HCT116 (cell line): ENCODE results near the gene UTF1. TPM values are rescaled to one million over a fixed set of nuclear protein-coding genes. Genes with fewer than 3 reads are reported as not detected.

Experiments
- ATAC-seq: fragments of 200-7000 bp; cut with Tn5 transposase; 2 replicates; pipeline ENCODE4 v1.9.1; 2020; ENCODE audit warnings: mild to moderate bottlenecking, moderate library complexity
- BruUV-seq: library from RNA; stranded (reverse); fragments of 400-500 nt; replicated peaks from 2 replicates; lab custom pipeline; 2021; lab: Mats Ljungman, UMichigan
- CTCF ChIA-PET: fragments of 300-600 bp; sonication (Branson Sonifier 250); formaldehyde crosslinking; loops from one replicate; lab custom pipeline; 2021; ENCODE audit warnings: antibody characterized with exemption; lab: Charles Lee
- POLR2A ChIA-PET: fragments of 300-600, 350-600 bp; sonication (Branson Sonifier 250); formaldehyde crosslinking; loops from one replicate; lab custom pipeline; 2021; ENCODE audit warnings: antibody characterized with exemption; lab: Charles Lee
- RAD21 ChIA-PET, 2 experiments: fragments of 300-600 bp; sonication (Branson Sonifier 250); formaldehyde crosslinking; loops; one replicate each; lab custom pipeline; 2023; ENCODE audit warnings: low total read pairs in 2 of 2; ENCODE audit not compliant: uncharacterized antibody in 2 of 2, unreplicated experiment in 2 of 2, low non-redundant PET in 1 of 2; lab: Charles Lee
- DNase-seq: peaks from one replicate; pipeline ENCODE4 v3.0.0-alpha.2; 2010; ENCODE audit warnings: low read depth, low spot score
- H2AFZ ChIP-seq: fragments of 200-600 bp; shearing (Covaris generic), sonication (generic); 2 replicates; pipeline ENCODE4 v1.6.1; 2017; ENCODE audit warnings: low read depth, mixed run types, mixed read lengths, antibody characterized with exemption, low read length; ENCODE audit not compliant: poor library complexity, severe bottlenecking
- H3K27ac ChIP-seq: 2 replicates; pipeline ENCODE4 v1.5.1; 2012; ENCODE audit warnings: low read depth, low read length
- H3K27me3 ChIP-seq: fragments of 200-600 bp; sonication (generic); 2 replicates; pipeline ENCODE4 v1.6.1; 2016; ENCODE audit warnings: mixed run types, low read length, mixed read lengths; ENCODE audit not compliant: insufficient read depth
- H3K36me3 ChIP-seq, 2 experiments: fragments of 200-500 bp in 1 of 2; fragments of 200-600 bp in 1 of 2; sonication (Bioruptor generic) in 1 of 2; sonication (generic) in 1 of 2; 2 replicates each; pipeline versions ENCODE4 v1.5.1 to v1.6.1; 2014 to 2016; ENCODE audit warnings: low read length in 2 of 2, inconsistent platforms in 1 of 2, mixed read lengths in 1 of 2, mixed run types in 1 of 2; ENCODE audit not compliant: insufficient read depth in 2 of 2, control insufficient read depth in 1 of 2
- H3K4me1 ChIP-seq, 2 experiments: fragments of 200-600 bp in 1 of 2; sonication (generic) in 1 of 2; 2 replicates each; pipeline versions ENCODE4 v1.5.1 to v1.6.1; 2012 to 2017; ENCODE audit warnings: low read length in 2 of 2, inconsistent platforms in 1 of 2, mild to moderate bottlenecking in 1 of 2, mixed read lengths in 1 of 2, mixed run types in 1 of 2, moderate library complexity in 1 of 2; ENCODE audit not compliant: insufficient read depth in 2 of 2, control insufficient read depth in 1 of 2
- H3K4me2 ChIP-seq: fragments of 200-600 bp; sonication (generic); 2 replicates; pipeline ENCODE4 v1.6.1; 2017; ENCODE audit warnings: mixed run types, low read length, mixed read lengths
- H3K4me3 ChIP-seq, 2 experiments: fragments of 200-600 bp in 1 of 2; sonication (generic) in 1 of 2; replicated peaks in 1 of 2; 2 replicates each; pipeline ENCODE4 v1.5.1; 2011 to 2016; ENCODE audit warnings: low read length in 2 of 2, control low read depth in 1 of 2, low read depth in 1 of 2, mild to moderate bottlenecking in 1 of 2, mixed read lengths in 1 of 2, mixed run types in 1 of 2
- H3K79me2 ChIP-seq: fragments of 200-600 bp; sonication (generic); 2 replicates; pipeline ENCODE4 v1.6.1; 2017; ENCODE audit warnings: mild to moderate bottlenecking, mixed run types, low read length, moderate library complexity, mixed read lengths; ENCODE audit not compliant: insufficient read depth
- H3K9ac ChIP-seq: fragments of 200-600 bp; sonication (generic); 2 replicates; pipeline ENCODE4 v1.6.1; 2016; ENCODE audit warnings: low read length, mixed read lengths
- H3K9me2 ChIP-seq: fragments of 200-600 bp; sonication (generic), shearing (Covaris generic); 2 replicates; pipeline ENCODE4 v1.6.1; 2017; ENCODE audit warnings: mixed run types, mild to moderate bottlenecking, moderate library complexity; ENCODE audit not compliant: insufficient read depth
- H3K9me3 ChIP-seq, 2 experiments: fragments of 200-500 bp in 1 of 2; fragments of 200-600 bp in 1 of 2; sonication (Bioruptor generic) in 1 of 2; sonication (generic) in 1 of 2; 2 replicates each; pipeline ENCODE4 v1.6.1; 2014 to 2017; ENCODE audit warnings: low read length in 2 of 2, mixed read lengths in 2 of 2, inconsistent platforms in 1 of 2, low read depth in 1 of 2, mild to moderate bottlenecking in 1 of 2, mixed run types in 1 of 2, moderate library complexity in 1 of 2; ENCODE audit not compliant: control insufficient read depth in 1 of 2, insufficient read depth in 1 of 2
- H4K20me1 ChIP-seq: fragments of 200-600 bp; sonication (generic), shearing (Covaris generic); 2 replicates; pipeline ENCODE4 v1.6.1; 2017; ENCODE audit warnings: mixed run types, mild to moderate bottlenecking, moderate library complexity; ENCODE audit not compliant: insufficient read depth
- CBX3 ChIP-seq: IDR thresholded peaks from 2 replicates; pipeline ENCODE4 v1.6.1; 2012; ENCODE audit warnings: low read depth
- CEBPB ChIP-seq: IDR thresholded peaks from 2 replicates; pipeline ENCODE4 v1.6.1; 2012; ENCODE audit warnings: low read depth
- CTCF ChIP-seq, 3 experiments: fragments of 200-600 bp in 1 of 3; sonication (generic) in 1 of 3; IDR thresholded peaks in 2 of 3; conservative IDR thresholded peaks in 1 of 3; 2 replicates each; pipeline ENCODE4 v1.5.1; 2012 to 2017; ENCODE audit warnings: low read depth in 2 of 3, low read length in 2 of 3, antibody characterized with exemption in 1 of 3, borderline replicate concordance in 1 of 3, control low read depth in 1 of 3, mild to moderate bottlenecking in 1 of 3, mixed read lengths in 1 of 3, mixed run types in 1 of 3, moderate library complexity in 1 of 3; ENCODE audit not compliant: insufficient read depth in 1 of 3
- EGR1 ChIP-seq: IDR thresholded peaks from 2 replicates; pipeline ENCODE4 v1.6.1; 2012; ENCODE audit warnings: low read depth
- EZH2phosphoT487 ChIP-seq: fragments of 200-600 bp; IDR thresholded peaks from 2 replicates; pipeline ENCODE4 v1.6.1; 2018; ENCODE audit warnings: antibody characterized with exemption, borderline replicate concordance
- JUND ChIP-seq: IDR thresholded peaks from 2 replicates; pipeline ENCODE4 v1.6.1; 2012
- YY1 ChIP-seq: IDR thresholded peaks from 2 replicates; pipeline ENCODE4 v1.6.1; 2011; ENCODE audit warnings: low read length, low read depth, moderate library complexity, mild to moderate bottlenecking; ENCODE audit not compliant: insufficient replicate concordance; ENCODE audit errors: extremely low read depth
- ZBTB33 ChIP-seq: IDR thresholded peaks from 2 replicates; pipeline ENCODE4 v1.6.1; 2011; ENCODE audit warnings: mild to moderate bottlenecking, low read length, moderate library complexity; ENCODE audit not compliant: insufficient replicate concordance; ENCODE audit errors: extremely low read depth
- ZFX ChIP-seq: fragments of 450-650 bp; IDR thresholded peaks from 2 replicates; pipeline ENCODE4 v1.6.1; 2017
- intact Hi-C: fragments of 100-400 bp; cut with micrococcal nuclease; formaldehyde crosslinking; loops from 2 replicates; pipeline ENCODE4 v1.10.0; 2022
- total RNA-seq: library from RNA; stranded (reverse); gene quantifications from one replicate; pipeline ENCODE4 v1.2.1, GENCODE V29; 2021; ENCODE audit not compliant: unreplicated experiment

Gene UTF1
- total RNA-seq, 1 experiment from 2014 or later, result not detected

GRCh38 chr10:133205146-133205545 is 24.9 kb upstream of the UTF1 start:
- no peak overlapping the region for H2AFZ ChIP-seq
- H3K79me2 ChIP-seq, result no peaks in the 10 kb centered on the region
- H3K27ac ChIP-seq, result no peak overlapping the region
- no TSS peak for BruUV-seq
- H3K9me2 ChIP-seq, result no peaks in the 10 kb centered on the region
- H3K27me3 ChIP-seq, result no peaks in the 10 kb centered on the region
- intact Hi-C loops, result no loop called here
- no peak overlapping the region for H3K4me2 ChIP-seq
- TF ChIP-seq CBX3, result no peak
- TF ChIP-seq YY1, result no peak
- no peaks in the 10 kb centered on the region for H3K9me3 ChIP-seq
- ChIA-PET CTCF (no interaction called here), RAD21 (no interaction called here), POLR2A (no interaction called here)
- H4K20me1 ChIP-seq, result no peaks in the 10 kb centered on the region
- DNase-seq, result no peak
- H3K4me1 ChIP-seq, result no peaks in the 10 kb centered on the region
- no peak for ATAC-seq
- no peak overlapping the region for H3K9ac ChIP-seq
- H3K4me3 ChIP-seq, result no peak overlapping the region
- no peaks in the 10 kb centered on the region for H3K36me3 ChIP-seq

GRCh38 chr10:133206356-133207040 is 23.5 kb upstream of the UTF1 start:
- TF ChIP-seq EGR1 (no peak), CEBPB (no peak), EZH2phosphoT487 (no peak), CBX3 (no peak), CTCF (IDR thresholded peaks at IDR 0.05 in 2 of 3, conservative IDR thresholded peaks at IDR 0.05 in 1 of 3; ENCODE audit: borderline replicate concordance in 1 of 3, insufficient read depth in 1 of 3, low read depth in 2 of 3, low read length in 2 of 3) (no peak), ZBTB33 (no peak), ZFX (no peak), JUND (no peak)
- TF ChIP-seq, all 23 proteins: peak for 0
- Histone ChIP-seq H3K27ac (no peak overlapping the region), H3K9ac (no peak overlapping the region), H2AFZ (no peak overlapping the region), H4K20me1 (no peaks in the 10 kb centered on the region), H3K79me2 (no peaks in the 10 kb centered on the region), H3K27me3 (no peaks in the 10 kb centered on the region), H3K4me2 (no peak overlapping the region), H3K4me1 (no peaks in the 10 kb centered on the region), H3K36me3 (no peaks in the 10 kb centered on the region), H3K9me3 (no peaks in the 10 kb centered on the region), H3K4me3 (no peak overlapping the region), H3K9me2 (no peaks in the 10 kb centered on the region)
- ChIA-PET CTCF (no interaction called here), POLR2A (no interaction called here), RAD21 (no interaction called here)
- intact Hi-C loops, result no loop called here
- BruUV-seq, result no TSS peak
- no peak for DNase-seq
- no peak for ATAC-seq
